GM12874 (cell line): ENCODE measurements around the gene EZH2.

Source experiments
- CTCF ChIP-seq: IDR thresholded peaks from 2 replicates; pipeline ENCODE4 v1.5.1; 2011; ENCODE audit warnings: low read depth, mild to moderate bottlenecking, control low read depth, low read length, moderate library complexity; ENCODE audit not compliant: insufficient read depth

EZH2 gene

GRCh38 chr7:148898845-148899484 lies 14.9 kb upstream of the EZH2 start:
- no peak for TF ChIP-seq CTCF

GRCh38 chr7:148894591-148894990 lies 10.5 kb upstream of the EZH2 start:
- TF ChIP-seq CTCF = no peak

- no peak for TF ChIP-seq CTCF
These were observed 9.0 kb upstream of the EZH2 start for GRCh38 chr7:148893071-148893470.

- no peak for TF ChIP-seq CTCF
These were observed 4.2 kb upstream of the EZH2 start for GRCh38 chr7:148888300-148888699.

- no peak for TF ChIP-seq CTCF
These were observed 2.8 kb upstream of the EZH2 start for GRCh38 chr7:148886844-148887243.

- no peak for TF ChIP-seq CTCF
These were observed 370 bp upstream of the EZH2 start for GRCh38 chr7:148884299-148885022.

- no peak for TF ChIP-seq CTCF
These were observed 634 bp downstream of the EZH2 start for GRCh38 chr7:148883266-148884048.
